IPS DF 4.7 (cell line): ENCODE data around the gene MAN1B1.
"Not testable (repeated sequence)": the region's sequence is repeated elsewhere in the genome, so short reads cannot be mapped to it uniquely, and the experiment has no call there.

ENCODE experiments used
- DNase-seq: peaks from one replicate; pipeline ENCODE4 v3.0.0-alpha.2; 2013; ENCODE audit warnings: low spot score; ENCODE audit errors: extremely low read depth

MAN1B1 gene

DNA sequence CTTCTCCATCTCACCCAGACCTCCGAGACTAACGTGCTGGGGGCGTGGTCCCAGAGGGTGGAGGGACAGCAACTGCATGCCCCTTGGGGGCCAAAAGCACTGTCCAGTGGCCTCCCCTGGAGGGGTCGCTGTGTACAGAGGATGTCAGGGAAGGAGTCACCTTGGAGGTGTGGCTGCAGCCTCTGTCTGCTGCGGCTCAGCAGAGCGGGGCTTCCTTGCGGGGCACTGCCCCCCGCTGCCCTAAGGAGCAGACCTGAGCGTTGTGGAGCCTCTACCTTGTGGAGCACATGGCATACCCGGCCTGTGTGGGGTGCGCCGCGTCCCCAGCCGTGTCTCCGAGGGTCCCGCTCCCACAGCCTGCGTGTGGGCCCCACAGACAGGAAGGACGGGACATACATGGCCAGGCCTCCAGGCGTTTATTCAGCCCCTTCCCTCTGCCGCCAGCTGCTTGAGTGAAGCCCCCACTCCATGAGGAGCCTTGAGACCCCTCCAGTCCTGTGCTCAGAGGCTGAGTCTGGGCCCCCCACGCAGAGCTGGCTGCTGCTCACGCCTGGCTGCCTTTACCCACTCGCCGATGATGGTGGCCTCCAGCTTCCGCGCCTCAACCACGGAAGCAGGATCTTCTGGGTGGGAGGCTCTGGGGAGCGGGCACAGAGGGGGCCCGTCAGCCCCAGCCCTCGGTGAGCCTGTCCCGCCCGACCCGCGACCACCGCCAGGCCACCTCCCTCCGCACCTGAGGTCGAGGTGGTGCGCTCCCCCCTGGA lies 23.5 kb downstream of the MAN1B1 start:
- DNase-seq, result no peak

DNA sequence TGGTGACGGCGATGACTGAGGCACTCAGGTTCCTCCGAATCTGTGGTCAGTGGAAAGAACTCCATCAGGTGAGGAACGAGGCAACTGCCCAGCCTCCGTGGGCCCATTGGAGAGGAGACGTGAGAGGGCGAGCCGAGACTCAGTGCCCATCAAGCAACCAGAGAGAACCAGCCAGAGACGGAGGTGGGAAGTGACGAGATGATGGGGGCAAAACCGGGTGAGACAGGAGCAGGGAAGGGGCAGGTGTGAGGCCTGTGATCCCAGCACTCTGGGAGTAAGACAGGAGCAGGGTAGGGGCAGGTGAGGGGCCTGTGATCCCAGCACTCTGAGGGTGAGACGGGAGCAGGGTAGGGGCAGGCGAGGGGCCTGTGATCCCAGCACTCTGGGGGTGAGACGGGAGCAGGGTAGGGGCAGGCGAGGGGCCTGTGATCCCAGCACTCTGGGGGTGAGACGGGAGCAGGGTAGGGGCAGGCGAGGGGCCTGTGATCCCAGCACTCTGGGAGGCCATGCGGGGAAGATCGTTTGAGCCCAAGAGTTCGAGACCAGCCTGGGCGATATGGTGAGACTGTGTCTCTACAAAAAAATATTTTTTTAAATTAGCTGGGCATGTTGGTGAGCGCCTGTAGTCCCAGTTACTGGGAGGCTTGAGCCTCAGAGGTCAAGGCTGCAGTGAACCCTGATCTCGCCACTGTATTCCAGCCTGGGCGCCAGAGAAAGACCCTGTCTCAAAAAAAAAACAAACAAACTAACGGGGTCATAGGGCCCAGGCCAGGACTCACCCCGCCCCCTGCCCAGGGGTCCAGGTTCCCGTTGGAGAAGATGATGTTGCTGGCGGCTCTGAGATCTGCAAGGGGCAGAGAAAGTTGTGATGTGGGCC lies 24.4 kb downstream of the MAN1B1 start:
- no peak for DNase-seq

DNA sequence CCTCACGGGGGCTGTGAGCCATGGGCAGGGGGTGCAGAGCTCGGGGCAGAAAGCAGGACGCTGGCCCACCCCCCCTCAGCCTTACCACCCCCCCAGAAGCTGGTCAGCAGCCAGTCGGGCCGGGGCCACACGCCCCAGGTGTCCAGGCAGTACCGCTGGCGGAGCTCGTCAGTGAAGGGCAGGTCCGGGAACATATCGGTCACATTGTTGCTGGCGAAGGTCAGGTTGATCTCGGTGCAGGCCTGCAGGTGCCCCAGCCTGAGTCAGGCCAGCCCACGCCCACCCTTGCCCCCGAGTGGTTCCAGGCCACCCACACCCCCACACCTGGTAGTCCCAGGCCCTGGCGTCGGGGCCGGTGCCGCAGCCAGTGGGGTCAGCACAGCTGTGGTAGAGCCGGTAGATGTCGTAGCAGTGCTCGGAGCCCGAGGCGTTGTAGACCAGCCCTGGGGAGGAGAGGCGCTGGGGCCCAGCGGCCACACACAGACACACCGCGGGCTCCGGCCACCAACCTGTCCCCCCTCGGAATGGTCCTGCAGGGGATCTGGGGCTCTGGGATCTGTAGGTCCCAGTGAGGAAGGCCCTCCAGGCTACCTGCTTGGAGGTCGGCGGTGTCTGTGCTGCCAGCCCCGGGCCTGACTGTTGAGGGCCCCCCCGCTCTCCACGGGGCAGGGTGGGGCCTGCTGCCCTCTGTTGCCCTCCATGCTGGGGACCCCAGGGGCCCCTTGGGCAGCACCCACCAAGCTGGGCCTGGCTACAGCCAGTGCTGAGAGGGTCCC lies 25.2 kb downstream of the MAN1B1 start:
- DNase-seq, result no peak

DNA sequence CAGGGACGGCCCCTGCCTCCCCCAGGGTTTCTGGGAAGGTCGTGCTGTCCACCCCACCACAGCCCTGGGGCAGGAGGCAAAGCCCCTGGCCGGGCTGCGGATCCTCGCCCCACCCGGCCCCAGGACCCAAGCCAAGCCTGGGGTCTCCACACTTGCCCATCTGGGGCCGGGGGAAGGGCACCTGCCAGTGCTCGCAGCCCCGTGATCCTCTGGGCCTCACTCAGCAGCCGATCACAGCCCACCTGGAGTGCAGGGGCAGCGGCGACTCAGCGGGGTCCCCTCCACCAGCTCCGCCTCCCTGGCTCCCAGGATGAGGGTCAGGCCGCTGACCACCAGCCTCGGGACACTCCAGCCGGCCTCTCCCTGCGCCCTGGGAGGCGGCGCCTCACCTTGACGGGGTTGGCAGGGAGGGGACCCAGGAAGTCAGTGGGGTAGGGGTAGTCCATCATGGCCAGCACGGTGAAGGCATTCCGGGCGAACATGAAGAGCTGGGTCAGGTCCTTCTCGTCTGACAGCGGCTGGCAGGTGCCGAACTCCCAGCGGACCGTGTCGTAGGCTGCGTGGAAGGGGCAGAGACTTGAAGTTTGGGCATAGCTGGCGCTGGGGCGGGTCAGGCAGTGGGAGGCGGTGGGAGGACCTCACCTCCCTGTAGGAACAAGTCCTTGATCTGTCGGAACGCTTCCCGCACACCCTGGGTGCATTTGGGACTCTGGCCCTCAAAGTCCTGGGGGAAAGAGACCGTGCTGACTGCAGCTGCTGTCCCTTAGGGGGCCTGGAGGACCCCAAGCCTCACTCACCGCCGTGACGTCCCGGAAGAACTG lies 26.0 kb downstream of the MAN1B1 start:
- no peak for DNase-seq

DNA sequence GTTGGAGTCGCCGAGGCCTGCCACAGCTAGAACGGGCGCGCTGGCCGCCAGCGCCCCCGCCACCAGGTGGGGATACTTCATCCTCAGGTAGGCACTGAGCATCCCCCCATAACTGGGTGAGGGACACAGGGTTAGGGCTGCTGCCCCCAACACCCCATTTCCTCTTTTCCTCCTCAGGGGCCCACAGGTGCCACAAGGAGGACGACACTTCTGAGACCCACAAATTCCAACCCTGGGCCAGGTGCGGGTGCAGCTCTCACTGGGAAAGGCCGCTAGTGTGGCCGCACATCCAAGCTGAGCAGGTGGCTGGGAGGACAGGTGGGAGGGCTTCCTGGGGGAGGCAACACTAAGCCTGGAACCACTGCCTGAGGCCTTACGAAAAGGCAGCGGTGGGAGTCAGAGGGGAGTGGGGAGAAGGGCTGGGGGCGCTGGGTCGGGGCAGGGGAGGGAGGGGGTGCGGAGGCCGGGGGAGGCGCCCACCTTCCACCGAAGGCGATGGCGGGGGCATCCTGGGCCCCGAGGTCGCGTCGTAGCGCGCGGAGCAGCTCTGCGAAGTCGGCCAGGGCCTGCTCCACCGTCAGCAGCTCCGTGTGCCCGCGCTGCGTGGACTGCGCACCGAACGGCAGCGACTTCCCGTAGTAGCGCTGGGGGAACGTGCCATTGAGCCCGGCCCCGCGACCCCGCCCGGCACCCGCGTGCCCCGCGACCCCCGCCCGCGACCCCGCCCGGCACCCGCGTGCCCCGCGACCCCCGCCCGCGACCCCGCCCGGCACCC lies 26.8 kb downstream of the MAN1B1 start:
- DNase-seq, result no peak

DNA sequence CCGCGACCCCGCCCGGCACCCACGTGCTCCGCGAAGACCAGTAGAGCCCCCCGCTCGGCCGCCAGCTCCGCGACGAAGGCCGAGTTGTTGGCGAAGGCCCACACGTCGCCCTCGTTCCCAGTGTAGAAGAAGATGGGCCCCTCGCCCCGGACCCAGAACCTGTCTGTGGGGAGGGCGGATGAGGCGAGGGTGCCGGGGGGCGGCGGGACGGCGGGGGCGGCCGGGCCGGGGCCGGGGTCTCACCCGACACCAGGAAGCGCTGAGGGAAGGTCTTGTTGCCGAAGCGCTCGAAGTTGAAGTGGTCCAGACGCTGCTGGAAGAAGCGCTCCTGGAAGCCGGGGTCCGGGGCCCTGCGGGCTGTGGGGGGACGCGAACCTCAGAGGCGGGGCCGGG lies 27.4 kb downstream of the MAN1B1 start:
- DNase-seq, result no peak

DNA sequence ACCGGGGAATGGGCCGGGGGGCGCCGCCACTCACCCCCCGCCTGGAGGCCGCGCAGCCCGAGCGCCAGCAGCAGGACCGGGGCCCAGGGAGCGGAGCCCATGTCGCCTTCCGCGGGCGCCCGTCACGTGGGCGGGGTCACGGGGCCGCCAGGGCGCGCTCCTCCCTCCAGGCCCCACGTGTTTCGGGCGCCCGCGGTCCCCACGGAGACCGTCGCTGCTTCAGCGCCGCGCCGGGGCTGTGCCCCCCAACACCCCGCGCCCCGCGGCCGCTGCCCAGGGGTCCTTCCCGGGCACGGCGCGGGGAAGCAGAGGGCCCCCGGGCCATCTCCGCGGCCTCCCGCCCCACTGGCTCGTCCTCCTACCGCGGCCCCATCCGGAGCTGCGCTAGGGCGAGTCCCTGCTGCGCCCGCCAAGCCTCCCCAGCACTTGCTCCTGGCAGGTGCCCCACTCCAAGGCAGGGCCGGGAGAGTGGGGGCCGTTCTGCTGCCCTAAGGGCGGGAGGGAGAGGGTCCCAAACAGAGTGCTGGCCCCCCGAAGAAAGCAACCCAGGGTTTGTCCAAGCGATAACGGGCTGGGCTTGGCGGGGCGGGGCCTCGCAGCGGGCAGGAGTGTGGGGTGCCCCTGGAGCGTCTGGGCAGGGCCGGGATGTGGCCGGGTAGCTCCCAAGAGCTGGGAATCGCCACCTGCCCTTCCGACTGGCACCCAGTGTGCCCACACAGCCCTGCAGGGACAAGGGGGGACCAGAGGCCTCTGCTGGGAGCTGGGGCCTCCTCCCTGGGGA lies 28.0 kb downstream of the MAN1B1 start, which contains the start of gene DPP7:
Gene DPP7, minus strand, starts transcription at position 121 of the 781 bp plus-strand sequence. Its CDS starts 20 bp downstream, at position 101.
- DNase-seq, result no peak

DNA sequence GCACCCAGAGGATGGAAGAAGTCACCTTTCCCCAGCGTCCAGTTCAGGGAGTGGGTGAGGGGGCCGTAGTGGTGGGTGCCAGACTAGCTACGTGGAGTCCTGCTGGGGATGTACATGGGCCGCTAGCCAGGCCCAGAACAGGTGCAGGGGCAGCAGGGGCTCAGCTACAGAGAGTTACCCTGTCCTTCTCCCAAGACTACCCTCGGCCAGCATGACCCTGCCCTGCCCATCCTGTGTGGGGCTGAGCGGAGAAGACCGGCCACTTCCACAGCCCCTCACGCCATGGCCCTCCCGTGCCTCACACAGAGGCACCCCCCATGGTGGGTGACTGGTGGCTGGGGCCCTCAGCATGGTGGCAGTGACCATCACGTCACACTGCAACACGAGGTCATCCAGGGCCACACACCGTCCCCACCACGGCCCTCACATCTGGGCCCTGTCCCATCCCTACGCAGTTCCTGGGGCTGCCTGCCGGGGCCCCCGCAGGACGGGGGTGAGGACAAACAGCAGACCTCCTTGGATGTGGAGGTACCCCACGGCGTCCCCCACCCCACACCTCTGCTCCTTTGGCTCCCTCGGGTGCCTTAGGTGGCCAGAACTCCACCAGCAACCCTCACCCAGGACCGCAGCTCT lies 28.7 kb downstream of the MAN1B1 start:
- DNase-seq, result no peak

DNA sequence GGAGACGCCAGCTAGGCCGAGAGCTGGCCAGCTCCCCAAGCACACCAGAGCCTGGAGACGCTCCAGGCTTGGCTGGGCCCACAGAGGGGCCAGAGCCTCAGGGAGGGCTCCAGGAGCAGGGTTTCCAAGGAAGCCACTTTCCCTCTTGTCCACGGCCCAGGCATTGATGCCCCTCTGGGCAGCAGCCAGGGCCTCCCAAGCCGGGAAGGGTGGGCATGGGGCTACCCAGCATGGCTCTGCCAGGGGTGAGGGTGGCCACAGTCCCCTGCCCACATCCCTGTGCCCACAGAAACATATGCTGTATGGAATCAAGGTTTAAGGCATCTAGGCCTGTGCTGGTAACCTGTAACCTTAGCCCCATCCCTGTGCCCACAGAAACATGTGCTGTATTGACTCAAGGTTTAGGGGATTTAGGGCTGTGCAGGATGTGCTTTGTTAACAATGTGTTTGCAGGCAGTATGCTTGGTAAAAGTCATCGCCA lies 29.3 kb downstream of the MAN1B1 start:
- DNase-seq, result no peak

DNA sequence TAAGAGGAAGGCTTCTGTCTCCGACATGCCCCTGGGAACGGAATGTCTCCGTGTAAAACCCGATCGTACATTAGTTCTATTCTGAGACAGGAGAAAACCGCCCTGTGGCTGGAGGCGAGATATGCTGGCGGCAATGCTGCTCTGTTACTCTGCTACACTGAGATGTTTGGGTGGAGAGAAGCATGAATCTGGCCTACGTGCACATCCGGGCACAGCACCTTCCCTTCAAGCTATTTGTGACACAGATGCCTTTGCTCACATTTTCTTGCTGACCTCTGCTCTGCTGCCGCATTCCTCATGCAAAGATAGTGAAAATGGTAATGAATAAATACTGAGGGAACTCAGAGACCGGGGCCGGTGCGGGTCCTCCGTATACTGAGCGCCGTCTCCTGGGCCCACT lies 29.9 kb downstream of the MAN1B1 start:
- DNase-seq, result no peak

DNA sequence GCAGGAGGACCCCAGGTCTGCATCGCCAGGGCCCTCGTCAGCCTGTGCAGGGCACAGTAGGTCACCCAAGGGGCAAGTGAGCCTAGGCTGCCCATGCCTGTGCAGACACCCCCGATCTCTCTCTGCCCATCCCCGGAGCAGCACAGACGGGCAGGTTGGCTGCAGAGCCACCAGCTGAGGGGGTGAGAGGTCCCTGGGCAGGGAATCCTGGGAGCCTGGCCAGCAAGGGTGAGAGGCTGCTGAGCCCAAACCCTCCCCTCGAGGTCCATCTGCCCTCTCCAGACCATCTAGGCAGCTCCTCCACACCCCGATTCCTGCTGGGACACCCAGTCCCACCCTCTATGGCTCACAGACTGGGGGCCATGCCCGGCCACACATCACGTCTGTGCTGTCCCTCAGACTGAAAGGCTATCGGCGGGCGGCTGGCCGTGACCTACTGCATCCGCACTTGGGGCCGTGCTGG lies 30.5 kb downstream of the MAN1B1 start:
- DNase-seq, result no peak

DNA sequence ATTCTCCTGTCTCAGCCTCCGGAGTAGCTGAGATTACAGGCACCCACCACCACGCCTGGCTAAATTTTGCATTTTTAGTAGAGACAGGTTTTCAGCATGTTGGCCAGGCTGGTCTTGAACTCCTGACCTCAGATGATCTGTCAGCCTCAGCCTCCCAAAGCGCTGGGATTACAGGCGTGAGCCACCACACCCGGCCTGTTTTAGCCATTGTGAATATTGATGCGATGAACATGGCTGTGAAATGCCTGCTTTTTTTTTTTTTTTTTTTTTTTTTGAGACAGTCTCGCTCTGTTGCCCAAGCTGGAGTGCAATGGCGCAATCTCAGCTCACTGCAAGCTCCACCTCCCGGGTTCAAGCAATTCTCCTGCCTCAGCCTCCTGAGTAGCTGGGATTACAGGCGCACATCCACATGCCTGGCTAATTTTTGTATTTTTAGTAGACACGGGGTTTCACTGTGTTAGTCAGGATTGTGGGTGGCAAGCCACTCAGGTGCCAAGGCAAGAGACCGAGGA lies 31.4 kb downstream of the MAN1B1 start:
- DNase-seq, result not testable (repeated sequence)

DNA sequence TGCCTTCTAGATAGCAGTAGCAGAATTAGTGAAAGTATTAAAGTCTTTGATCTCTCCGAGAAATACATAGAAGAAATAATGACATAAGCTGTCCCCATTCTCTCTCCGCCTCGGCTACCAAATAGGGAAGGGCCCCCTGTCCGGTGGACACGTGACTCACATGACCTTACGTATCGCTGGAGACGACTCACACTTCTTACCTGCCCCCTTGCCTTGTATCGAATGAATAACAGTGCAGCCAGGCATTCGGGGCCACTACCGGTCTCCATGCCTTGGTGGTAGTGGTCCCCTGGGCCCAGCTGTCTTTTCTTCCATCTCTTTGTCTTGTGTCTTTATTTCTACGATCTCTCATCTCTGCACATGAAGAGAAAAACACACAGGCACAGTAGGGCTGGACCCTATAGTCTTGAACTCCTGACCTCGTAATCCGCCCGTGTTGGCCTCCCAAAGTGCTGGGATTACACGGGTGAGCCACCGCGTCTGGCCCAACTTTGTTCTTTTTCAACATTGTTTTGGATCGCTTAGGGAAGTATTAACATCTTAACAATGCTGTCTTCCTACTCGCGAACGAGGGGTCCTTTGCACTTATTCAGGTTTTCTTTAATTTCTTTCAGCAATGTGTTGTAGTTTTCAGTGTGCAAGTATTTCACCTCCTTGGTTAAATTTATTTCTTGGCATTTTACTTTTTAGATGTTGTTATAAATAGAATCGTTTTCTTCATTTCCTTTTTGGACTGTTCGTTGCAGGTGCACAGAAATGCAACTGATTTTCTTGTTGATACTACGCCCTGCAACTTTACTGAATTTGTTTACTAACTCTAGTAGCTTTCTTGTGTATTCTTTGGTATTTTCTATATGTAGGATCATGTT lies 35.4 kb downstream of the MAN1B1 start:
- not testable (repeated sequence) for DNase-seq

DNA sequence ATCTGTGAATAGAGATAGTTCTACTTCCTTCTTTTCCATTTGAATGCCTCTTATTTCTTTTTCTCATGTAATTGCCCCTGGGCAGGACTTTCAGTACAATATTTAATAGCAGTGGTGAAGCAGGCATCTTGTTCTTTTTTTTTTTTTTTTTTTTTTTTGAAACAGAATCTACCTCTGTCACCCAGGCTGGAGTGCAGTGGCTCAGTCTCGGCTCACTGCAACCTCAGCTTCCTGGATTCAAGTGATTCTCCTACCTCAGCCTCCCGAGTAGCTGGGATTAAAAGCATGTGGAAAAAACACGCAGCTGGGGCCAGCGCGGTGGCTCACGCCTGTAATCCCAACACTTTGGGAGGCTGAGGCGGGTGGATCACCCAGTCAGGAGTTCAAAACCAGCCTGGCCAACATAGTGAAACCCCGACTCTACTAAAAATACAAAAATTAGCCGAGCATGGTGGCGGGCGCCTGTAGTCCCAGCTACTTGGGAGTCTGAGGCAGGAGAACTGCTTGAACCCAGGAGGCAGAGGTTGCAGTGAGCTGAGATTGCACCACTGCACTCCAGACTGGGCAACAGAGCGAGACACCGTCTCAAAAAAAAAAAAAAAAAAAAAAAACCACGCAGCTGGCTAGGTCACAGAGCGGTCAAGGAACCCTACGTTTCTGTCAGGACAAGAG lies 36.1 kb downstream of the MAN1B1 start:
- DNase-seq, result not testable (repeated sequence)

DNA sequence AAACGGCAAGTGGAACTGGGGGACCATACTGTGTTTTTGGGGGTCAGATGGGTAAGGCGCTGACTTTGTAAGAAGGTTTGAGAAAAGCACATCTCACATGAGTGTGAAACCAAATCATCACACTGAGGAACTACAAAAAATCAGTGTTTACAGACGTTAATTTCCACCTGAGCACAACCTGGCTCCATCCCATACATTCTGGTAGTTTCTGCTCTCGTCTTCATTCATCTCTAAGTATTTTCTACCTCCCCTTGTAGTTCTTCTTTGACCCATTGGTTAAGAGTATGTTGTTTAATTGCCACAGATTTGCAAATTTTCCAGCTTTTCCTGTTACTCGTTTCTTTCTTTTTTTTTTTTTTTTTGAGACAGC lies 36.7 kb downstream of the MAN1B1 start:
- DNase-seq, result no peak

DNA sequence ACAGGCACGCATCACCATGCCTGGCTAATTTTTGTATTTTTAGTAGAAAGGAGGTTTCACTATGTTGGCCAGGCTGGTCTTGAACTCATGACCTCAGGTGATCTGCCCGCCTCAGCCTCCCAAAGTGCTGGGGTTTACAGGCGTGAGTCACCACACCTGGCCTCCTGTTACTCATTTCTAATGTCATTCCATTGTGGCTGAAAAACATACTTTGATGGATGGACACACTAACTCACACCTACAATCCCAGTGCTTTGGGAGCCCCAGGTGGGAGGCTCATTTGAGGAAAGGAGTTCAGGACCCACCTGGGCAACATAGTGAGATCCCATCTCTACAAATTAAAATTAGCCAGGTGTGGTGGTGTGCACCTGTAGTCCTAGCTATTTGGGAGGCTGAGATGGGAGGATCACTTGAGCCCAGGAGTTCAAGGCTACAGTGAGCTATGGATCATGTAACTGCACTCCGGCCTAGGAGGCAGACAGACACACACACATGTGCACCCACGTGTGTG lies 37.2 kb downstream of the MAN1B1 start:
- not testable (repeated sequence) for DNase-seq

DNA sequence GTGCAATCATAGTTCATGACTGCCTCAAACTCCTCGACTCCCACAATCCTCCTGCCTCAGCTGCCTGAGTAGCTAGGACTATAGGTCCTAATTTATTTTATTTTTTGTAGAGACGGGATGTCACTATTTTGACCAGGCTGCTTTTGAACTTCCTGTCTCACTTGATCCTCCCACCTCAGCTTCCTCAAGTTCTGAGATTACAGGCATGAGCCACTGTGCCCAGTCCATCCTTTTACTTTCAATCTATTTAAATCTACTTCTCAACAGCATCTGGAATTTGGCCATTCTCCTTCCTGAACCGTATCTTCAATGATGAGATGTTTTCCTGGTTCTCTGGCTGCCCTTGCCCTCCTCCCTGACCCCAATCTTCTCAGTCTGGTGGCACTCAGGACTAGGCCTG lies 40.0 kb downstream of the MAN1B1 start:
- DNase-seq, result no peak
